Measurements from ENCODE around the gene FIBCD1. TPM values are rescaled to one million over a fixed set of nuclear protein-coding genes. Genes with fewer than 3 reads are reported as not detected.

The FIBCD1 gene
- polyA plus RNA-seq, 1 donor (not counting 4 experiments of a cell fraction or from before 2014, with no cell fraction given): 0.79 TPM

- no peak overlapping the region for H3K9ac ChIP-seq (ENCODE audit: control insufficient read depth, extremely low read depth, insufficient read depth, low read length)
- peak overlapping the region; percentile 64 for H3K4me2 ChIP-seq (ENCODE audit: control insufficient read depth, extremely low read depth, insufficient read depth, low read depth, low read length)
- TF ChIP-seq EZH2 (IDR thresholded peaks at IDR 0.05; ENCODE audit: low read length) (no peak), CTCF (optimal IDR thresholded peaks at IDR 0.05 in 1 of 3, IDR thresholded peaks at IDR 0.05 in 1 of 3, conservative IDR thresholded peaks at IDR 0.05 in 1 of 3; ENCODE audit: extremely low read depth in 1 of 3, insufficient read depth in 2 of 3, low read length in 3 of 3) (no peak)
- H3K79me2 ChIP-seq (ENCODE audit: control insufficient read depth, insufficient read depth, low read length): no peaks in the 10 kb centered on the region
- DNase-seq (ENCODE audit: low read depth, low spot score) (no peak), FAIRE-seq (no peak)
- H2AFZ ChIP-seq (ENCODE audit: control insufficient read depth, low read length): no peak overlapping the region
- H3K4me3 ChIP-seq (ENCODE audit: control insufficient read depth in 2 of 3, extremely low read depth in 1 of 3, insufficient read depth in 2 of 3, low read depth in 1 of 3, low read length in 3 of 3): no peak overlapping the region
- H3K9me1 ChIP-seq (ENCODE audit: control insufficient read depth, extremely low read depth, insufficient read depth, low read length): peaks cover 3% of the 10 kb centered on the region
- peaks cover 2% of the 10 kb centered on the region for H4K20me1 ChIP-seq (ENCODE audit: control insufficient read depth, extremely low read depth, insufficient read depth, low read length)
- dilution Hi-C loops (cut with MboI; ENCODE audit: extremely low pct_ligation_motif_present, low sequenced_read_pairs): no loop called here
- H3K36me3 ChIP-seq (ENCODE audit: control insufficient read depth in 2 of 2, extremely low read depth in 1 of 2, insufficient read depth in 2 of 2, low read length in 2 of 2): no peaks in the 10 kb centered on the region
- H3K9me3 ChIP-seq (ENCODE audit: control insufficient read depth, low read depth, low read length): no peaks in the 10 kb centered on the region
- H3K27me3 ChIP-seq (ENCODE audit: control insufficient read depth, extremely low read depth, insufficient read depth, low read length): peaks cover 10% of the 10 kb centered on the region
- peaks cover 19% of the 10 kb centered on the region for H3K4me1 ChIP-seq (ENCODE audit: control insufficient read depth, extremely low read depth, insufficient read depth, low read length)
- H3K27ac ChIP-seq (ENCODE audit: control insufficient read depth, insufficient read depth, low read length): peak overlapping the region; percentile 36
Measured at GRCh38 chr9:130961511-130962300, 22.7 kb upstream of the FIBCD1 start.

GRCh38 chr9:130960522-130961378 is 21.7 kb upstream of the FIBCD1 start:
- peaks cover 19% of the 10 kb centered on the region for H3K4me1 ChIP-seq (ENCODE audit: control insufficient read depth, extremely low read depth, insufficient read depth, low read length)
- DNase-seq (ENCODE audit: low read depth, low spot score): no peak
- H3K9me1 ChIP-seq (ENCODE audit: control insufficient read depth, extremely low read depth, insufficient read depth, low read length): peaks cover 3% of the 10 kb centered on the region
- H3K79me2 ChIP-seq (ENCODE audit: control insufficient read depth, insufficient read depth, low read length): no peaks in the 10 kb centered on the region
- FAIRE-seq: no peak
- H3K9ac ChIP-seq (ENCODE audit: control insufficient read depth, extremely low read depth, insufficient read depth, low read length): no peak overlapping the region
- peaks cover 2% of the 10 kb centered on the region for H4K20me1 ChIP-seq (ENCODE audit: control insufficient read depth, extremely low read depth, insufficient read depth, low read length)
- H3K9me3 ChIP-seq (ENCODE audit: control insufficient read depth, low read depth, low read length): no peaks in the 10 kb centered on the region
- peaks cover 18% of the 10 kb centered on the region for H3K27me3 ChIP-seq (ENCODE audit: control insufficient read depth, extremely low read depth, insufficient read depth, low read length)
- no peak overlapping the region for H3K27ac ChIP-seq (ENCODE audit: control insufficient read depth, insufficient read depth, low read length)
- TF ChIP-seq EZH2 (IDR thresholded peaks at IDR 0.05; ENCODE audit: low read length): no peak
- TF ChIP-seq CTCF (optimal IDR thresholded peaks at IDR 0.05 in 1 of 3, IDR thresholded peaks at IDR 0.05 in 1 of 3, conservative IDR thresholded peaks at IDR 0.05 in 1 of 3; ENCODE audit: extremely low read depth in 1 of 3, insufficient read depth in 2 of 3, low read length in 3 of 3): no peak
- no peak overlapping the region for H2AFZ ChIP-seq (ENCODE audit: control insufficient read depth, low read length)
- no peaks in the 10 kb centered on the region for H3K36me3 ChIP-seq (ENCODE audit: control insufficient read depth in 2 of 2, extremely low read depth in 1 of 2, insufficient read depth in 2 of 2, low read length in 2 of 2)
- H3K4me3 ChIP-seq (ENCODE audit: control insufficient read depth in 2 of 3, extremely low read depth in 1 of 3, insufficient read depth in 2 of 3, low read depth in 1 of 3, low read length in 3 of 3): no peak overlapping the region
- dilution Hi-C loops (cut with MboI; ENCODE audit: extremely low pct_ligation_motif_present, low sequenced_read_pairs): no loop called here
- no peak overlapping the region for H3K4me2 ChIP-seq (ENCODE audit: control insufficient read depth, extremely low read depth, insufficient read depth, low read depth, low read length)

Measured in keratinocyte (primary cell).